ENCODE data around the gene MBP. TPM values are rescaled to one million over a fixed set of nuclear protein-coding genes. Genes with fewer than 3 reads are reported as not detected.

MBP gene
- total and polyA plus RNA-seq, 10 of the 15 experiments (the other 5 are each of a cell fraction or from before 2014, with no cell fraction given) = 12.2 to 67.8 (median 42.1) TPM

DNA sequence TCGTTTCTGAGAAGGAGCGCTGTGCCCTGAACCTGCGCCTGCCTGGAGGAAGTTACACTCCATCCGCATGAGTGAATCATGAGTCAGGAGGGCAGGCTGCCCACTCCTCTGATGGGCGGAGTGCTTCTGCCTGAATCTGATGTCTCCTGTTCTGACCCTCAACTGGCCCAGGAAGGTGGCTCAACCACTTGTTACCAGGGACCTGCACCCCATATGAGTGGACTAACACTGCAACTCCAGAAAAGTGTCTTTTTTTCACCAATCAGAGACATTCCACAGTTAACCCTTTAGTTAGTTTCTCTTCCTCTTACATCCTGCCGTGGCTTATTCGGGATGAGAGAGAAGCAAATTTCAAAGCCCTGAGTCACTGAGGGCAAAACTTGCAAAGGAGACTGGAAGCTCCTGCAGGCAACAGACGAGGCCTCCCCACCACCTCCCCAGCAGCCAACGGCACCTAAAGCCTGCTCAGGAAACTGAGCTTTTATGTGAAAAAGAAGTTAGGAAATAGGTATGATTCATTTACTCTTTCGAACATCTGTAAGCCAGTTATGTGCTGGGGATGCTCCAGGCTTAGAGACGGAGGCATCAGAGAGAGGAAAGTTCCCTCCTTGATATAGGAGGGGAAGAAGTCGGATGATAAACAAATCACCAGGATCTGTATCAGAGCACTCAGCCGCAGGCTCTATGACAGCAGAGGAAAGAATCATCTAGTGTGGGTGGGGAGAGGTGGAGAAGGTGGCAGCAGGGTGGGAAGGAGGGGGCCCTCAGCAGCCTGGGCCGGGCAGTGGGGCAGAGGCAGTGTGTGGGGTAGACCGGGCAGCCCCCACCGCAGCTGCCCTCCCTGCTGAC is 30.9 kb downstream of the MBP start (continued):
- TF ChIP-seq ASH2L (IDR thresholded peaks at IDR 0.05; ENCODE audit: borderline replicate concordance, low read depth) (no peak), E2F4 (IDR thresholded peaks at IDR 0.05; ENCODE audit: low read depth, low read length) (no peak), STAT3 (IDR thresholded peaks at IDR 0.05; ENCODE audit: low read depth, low read length) (no peak), POLR2AphosphoS2 (IDR thresholded peaks at IDR 0.05; ENCODE audit: low read depth, low read length) (no peak), CUX1 (IDR thresholded peaks at IDR 0.05; ENCODE audit: insufficient replicate concordance, low read depth, low read length) (no peak), NFYA (IDR thresholded peaks at IDR 0.05; ENCODE audit: borderline replicate concordance, low read depth, low read length) (no peak), ETV6 (conservative IDR thresholded peaks at IDR 0.05 in 1 of 2, IDR thresholded peaks at IDR 0.05 in 1 of 2; ENCODE audit: borderline replicate concordance in 1 of 2, low read depth in 1 of 2) (no peak), SMAD1 (IDR thresholded peaks at IDR 0.05; ENCODE audit: low read depth, partially characterized antibody) (no peak), IKZF2 (IDR thresholded peaks at IDR 0.05) (peak; percentile 25 to 63; a peak in 2 of 4 replicates), LARP7 (IDR thresholded peaks at IDR 0.05) (no peak), TCF12 (IDR thresholded peaks at IDR 0.05; ENCODE audit: low read depth, low read length) (no peak), ZNF687 (IDR thresholded peaks at IDR 0.05) (0 out of 2 replicates have a peak, but pooled peaks have one; percentile 51), CREB1 (IDR thresholded peaks at IDR 0.05; ENCODE audit: low read depth) (0 out of 2 replicates have a peak, but pooled peaks have one; percentile 32), ZNF217 (IDR thresholded peaks at IDR 0.05) (no peak)
- TF ChIP-seq, protein P1, sequence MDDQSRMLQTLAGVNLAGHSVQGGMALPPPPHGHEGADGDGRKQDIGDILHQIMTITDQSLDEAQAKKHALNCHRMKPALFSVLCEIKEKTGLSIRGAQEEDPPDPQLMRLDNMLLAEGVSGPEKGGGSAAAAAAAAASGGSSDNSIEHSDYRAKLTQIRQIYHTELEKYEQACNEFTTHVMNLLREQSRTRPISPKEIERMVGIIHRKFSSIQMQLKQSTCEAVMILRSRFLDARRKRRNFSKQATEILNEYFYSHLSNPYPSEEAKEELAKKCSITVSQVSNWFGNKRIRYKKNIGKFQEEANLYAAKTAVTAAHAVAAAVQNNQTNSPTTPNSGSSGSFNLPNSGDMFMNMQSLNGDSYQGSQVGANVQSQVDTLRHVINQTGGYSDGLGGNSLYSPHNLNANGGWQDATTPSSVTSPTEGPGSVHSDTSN (IDR thresholded peaks at IDR 0.05; ENCODE audit: insufficient replicate concordance, low read depth, low read length) = no peak

All from GM12878 (cell line).